Measurements from ENCODE around the gene ATG9A. TPM values are rescaled to one million over a fixed set of nuclear protein-coding genes. Genes with fewer than 3 reads are reported as not detected.

ATG9A gene
- total RNA-seq, 1 donor from 2014 or later, result 135 TPM

- DNase-seq (ENCODE audit: low spot score in 2 of 2), result peak; percentile 52 to 78
- Histone ChIP-seq H3K36me3 (no peaks in the 10 kb centered on the region), H3K4me1 (peaks cover 10 to 23% of the 10 kb centered on the region in 2 donors), H3K4me3 (peak overlapping the region in 1 of 2 donors; percentile 5), H3K27ac (peak overlapping the region; percentile 96), H3K9me3 (no peaks in the 10 kb centered on the region), H3K27me3 (no peaks in the 10 kb centered on the region)
- intact Hi-C loops (cut with DNase I), result loop anchor here (1.0 to 10.0 kb wide), 4 partner anchors 20 to 271 kb away; partner anchors contain the start of genes CHPF, RETREG2 and TMEM198
- no peak for TF ChIP-seq CTCF (IDR thresholded peaks at IDR 0.05)
Observed at GRCh38 chr2:219273937-219274336, 44.5 kb upstream of the ATG9A start.

GRCh38 chr2:219272995-219273394, 43.6 kb upstream of the ATG9A start:
- no peak for DNase-seq (ENCODE audit: low spot score in 2 of 2)
- Histone ChIP-seq H3K27ac (peak overlapping the region; percentile 96), H3K4me1 (peaks cover 10 to 14% of the 10 kb centered on the region in 2 donors), H3K9me3 (no peaks in the 10 kb centered on the region), H3K36me3 (no peaks in the 10 kb centered on the region), H3K27me3 (no peaks in the 10 kb centered on the region), H3K4me3 (no peak overlapping the region)
- intact Hi-C loops (cut with DNase I), result loop anchor here (10.0 kb wide), 1 partner anchor 272 kb away; the partner anchor contains the start of genes CHPF and TMEM198
- no peak for TF ChIP-seq CTCF (IDR thresholded peaks at IDR 0.05)

- intact Hi-C loops (cut with DNase I), result loop anchor here (10.0 kb wide), 1 partner anchor 272 kb away; the partner anchor contains the start of genes CHPF and TMEM198
- no peak for DNase-seq (ENCODE audit: low spot score in 2 of 2)
- no peak for TF ChIP-seq CTCF (IDR thresholded peaks at IDR 0.05)
- H3K27ac ChIP-seq, result no peak overlapping the region
- H3K4me1 ChIP-seq, result peaks cover 8 to 10% of the 10 kb centered on the region in 2 donors
- H3K36me3 ChIP-seq, result no peaks in the 10 kb centered on the region
- H3K9me3 ChIP-seq, result no peaks in the 10 kb centered on the region
- no peak overlapping the region for H3K4me3 ChIP-seq
- no peaks in the 10 kb centered on the region for H3K27me3 ChIP-seq
Observed at GRCh38 chr2:219272356-219272755, 42.9 kb upstream of the ATG9A start.

- H3K27ac ChIP-seq, result no peak overlapping the region
- H3K4me1 ChIP-seq, result peaks cover 7 to 10% of the 10 kb centered on the region in 2 donors
- H3K9me3 ChIP-seq, result no peaks in the 10 kb centered on the region
- no peaks in the 10 kb centered on the region for H3K36me3 ChIP-seq
- H3K27me3 ChIP-seq, result no peaks in the 10 kb centered on the region
- no peak for TF ChIP-seq CTCF (IDR thresholded peaks at IDR 0.05)
- intact Hi-C loops (cut with DNase I), result loop anchor here (10.0 kb wide), 1 partner anchor 274 kb away; the partner anchor contains the start of genes CHPF and TMEM198
- no peak for DNase-seq (ENCODE audit: low spot score in 2 of 2)
- H3K4me3 ChIP-seq, result no peak overlapping the region
Observed at GRCh38 chr2:219271021-219271420, 41.6 kb upstream of the ATG9A start.

- intact Hi-C loops (cut with DNase I), result loop anchor here (10.0 kb wide), 1 partner anchor 275 kb away; the partner anchor contains the start of genes CHPF and TMEM198
- H3K27ac ChIP-seq, result no peak overlapping the region
- no peaks in the 10 kb centered on the region for H3K9me3 ChIP-seq
- H3K4me3 ChIP-seq, result no peak overlapping the region
- no peaks in the 10 kb centered on the region for H3K27me3 ChIP-seq
- no peak for TF ChIP-seq CTCF (IDR thresholded peaks at IDR 0.05)
- peaks cover 7 to 10% of the 10 kb centered on the region in 2 donors for H3K4me1 ChIP-seq
- no peaks in the 10 kb centered on the region for H3K36me3 ChIP-seq
- DNase-seq (ENCODE audit: low spot score in 2 of 2), result no peak
Observed at GRCh38 chr2:219270055-219270372, 40.6 kb upstream of the ATG9A start.
